NB4 (cell line): Measurements from ENCODE around the gene TAF8.

Experiments
- MAX ChIP-seq: IDR thresholded peaks from 2 replicates; pipeline ENCODE4 v1.6.1; 2011; ENCODE audit warnings: low read depth, low read length
- TF ChIP-seq, protein P1 (sequence below): IDR thresholded peaks from one replicate; pipeline ENCODE4 v1.5.1; 2012; ENCODE audit warnings: low read depth, low read length

DNA sequence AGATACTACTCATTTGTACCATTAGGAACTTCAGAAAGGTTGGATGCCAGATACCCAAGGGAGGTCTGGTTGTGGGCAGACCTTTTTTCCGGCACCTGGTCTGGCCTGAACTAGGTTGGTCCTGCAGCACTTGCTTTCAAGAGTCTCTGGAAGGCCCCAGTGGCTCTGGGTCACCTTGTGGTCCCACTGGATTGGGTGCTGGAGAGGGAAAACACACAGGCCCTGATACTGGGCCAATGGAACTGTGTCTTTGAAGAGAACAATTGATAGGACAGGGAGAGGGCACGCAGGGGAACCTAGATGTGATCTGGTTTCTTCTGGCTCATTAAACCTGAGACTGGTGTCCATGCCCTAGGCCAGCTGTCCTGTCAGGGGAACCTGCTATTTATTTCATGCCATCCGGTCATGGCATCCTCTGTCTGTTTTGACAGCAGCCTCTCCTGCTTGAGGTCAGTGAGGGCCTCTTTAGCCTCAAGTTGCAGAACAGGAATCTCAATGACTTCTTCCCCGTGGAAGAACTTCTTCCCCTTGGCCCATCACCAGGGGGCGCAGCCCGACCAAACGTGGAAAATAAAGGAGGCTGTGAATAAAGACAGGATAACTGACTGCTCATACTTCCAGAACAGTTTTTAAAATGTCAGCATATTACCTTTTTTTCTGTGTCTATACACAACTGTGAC, 25.0 kb downstream of the TAF8 start:
- TF ChIP-seq, protein P1, sequence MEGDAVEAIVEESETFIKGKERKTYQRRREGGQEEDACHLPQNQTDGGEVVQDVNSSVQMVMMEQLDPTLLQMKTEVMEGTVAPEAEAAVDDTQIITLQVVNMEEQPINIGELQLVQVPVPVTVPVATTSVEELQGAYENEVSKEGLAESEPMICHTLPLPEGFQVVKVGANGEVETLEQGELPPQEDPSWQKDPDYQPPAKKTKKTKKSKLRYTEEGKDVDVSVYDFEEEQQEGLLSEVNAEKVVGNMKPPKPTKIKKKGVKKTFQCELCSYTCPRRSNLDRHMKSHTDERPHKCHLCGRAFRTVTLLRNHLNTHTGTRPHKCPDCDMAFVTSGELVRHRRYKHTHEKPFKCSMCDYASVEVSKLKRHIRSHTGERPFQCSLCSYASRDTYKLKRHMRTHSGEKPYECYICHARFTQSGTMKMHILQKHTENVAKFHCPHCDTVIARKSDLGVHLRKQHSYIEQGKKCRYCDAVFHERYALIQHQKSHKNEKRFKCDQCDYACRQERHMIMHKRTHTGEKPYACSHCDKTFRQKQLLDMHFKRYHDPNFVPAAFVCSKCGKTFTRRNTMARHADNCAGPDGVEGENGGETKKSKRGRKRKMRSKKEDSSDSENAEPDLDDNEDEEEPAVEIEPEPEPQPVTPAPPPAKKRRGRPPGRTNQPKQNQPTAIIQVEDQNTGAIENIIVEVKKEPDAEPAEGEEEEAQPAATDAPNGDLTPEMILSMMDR: peak; percentile 94
- no peak for TF ChIP-seq MAX
